Measurements from ENCODE around the gene NEB.

NEB gene

DNA sequence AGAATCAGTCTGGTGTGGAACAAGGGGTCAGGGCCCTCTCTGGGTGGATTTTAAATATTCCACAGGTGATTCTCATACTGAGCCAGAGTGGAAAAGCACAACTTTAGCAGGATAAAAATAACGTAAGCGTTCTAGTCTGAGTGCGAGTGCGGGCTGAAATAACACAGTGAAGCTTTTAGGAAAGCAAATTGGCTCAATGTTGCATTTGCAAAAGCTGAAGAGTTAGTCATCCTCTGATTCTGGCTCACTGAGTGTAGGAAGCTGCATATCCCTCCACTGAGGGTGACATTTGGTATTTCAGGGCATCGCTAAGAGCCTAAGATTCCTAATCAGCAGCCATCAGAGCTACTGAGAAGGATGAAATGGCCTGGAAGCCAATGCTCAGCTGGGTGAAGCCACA lies 189.8 kb downstream of the NEB start:
- DNase-seq = no peak

DNA sequence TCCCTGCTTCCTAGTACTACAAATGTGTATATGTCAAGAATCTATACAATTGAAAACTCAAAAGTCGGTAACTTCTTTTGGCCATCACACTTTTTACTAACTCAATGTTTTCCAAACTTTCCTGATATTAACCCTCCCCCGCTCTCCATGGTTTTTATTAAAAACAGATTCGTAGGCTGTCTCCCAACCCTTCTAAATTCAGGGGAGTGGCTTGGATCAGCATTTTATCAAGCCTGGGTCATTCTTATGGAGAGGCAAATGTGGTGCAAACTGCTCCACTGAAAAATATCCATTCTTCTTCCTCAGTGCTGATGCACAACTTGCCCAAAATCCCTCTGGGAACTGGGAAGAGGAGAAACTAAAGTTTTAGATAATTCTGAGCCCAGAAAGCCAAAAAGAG lies 190.4 kb downstream of the NEB start:
- no peak for DNase-seq

DNA sequence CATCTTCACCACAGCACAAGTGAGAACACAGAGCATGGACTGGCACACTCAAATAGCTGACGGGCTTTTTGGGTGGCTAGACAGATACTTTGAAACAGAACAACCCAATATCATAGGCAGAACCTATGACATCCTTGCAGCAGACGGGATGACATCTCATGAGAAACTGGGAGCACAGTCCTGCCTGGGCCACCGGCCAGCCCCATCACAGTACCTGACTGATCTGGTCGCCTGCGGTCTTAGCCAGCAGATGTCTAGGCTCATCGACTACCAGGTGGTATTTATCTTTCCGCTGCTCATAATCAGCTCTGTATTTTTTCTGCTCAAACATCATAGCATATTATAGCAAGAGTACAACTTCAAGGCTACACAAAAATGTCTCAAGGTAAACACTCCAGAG lies 200.3 kb downstream of the NEB start:
- DNase-seq = no peak

DNA sequence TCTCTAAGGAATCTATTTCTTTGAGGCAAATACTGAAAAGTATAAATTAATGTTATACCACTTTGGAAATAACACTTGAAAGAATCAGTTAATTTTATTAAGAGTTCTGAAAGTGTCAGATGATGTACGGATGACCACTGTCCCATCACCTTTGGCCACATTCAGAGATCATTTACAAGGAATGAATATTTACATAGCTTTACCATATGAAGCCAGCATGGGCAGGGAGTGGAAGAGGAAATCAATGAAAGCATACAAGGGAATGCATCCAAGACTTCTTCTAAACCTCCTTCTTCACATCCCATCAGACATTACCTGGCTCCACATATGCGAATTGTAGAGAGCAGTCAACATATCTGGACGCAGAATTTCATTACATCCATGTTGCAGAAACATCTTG lies 201.1 kb downstream of the NEB start:
- DNase-seq = no peak

DNA sequence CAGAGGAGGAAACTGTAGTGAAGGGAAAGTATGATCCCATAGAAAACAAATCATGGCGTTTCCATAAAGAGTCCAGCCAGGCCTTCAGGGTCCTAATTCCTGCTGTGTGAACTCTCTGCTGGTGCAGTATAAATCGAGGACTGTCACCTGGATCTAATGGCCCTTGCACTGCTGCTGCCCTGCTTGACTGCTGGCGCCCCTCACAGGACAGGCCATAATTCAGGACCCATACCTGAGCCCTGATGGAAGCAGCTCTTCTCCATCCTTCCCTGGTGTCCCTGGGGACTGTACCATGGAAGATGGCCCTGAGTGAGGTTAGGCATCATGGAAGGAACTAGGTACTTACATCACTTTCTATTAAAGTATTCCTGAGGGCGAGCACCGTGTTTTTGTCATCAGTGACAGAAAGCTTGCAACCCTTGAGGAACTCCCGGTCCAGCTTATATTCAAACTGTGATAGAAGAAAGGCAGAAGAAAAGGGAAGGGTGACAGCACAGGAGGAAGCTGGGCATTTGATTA lies 207.6 kb downstream of the NEB start:
- no peak for DNase-seq

DNA sequence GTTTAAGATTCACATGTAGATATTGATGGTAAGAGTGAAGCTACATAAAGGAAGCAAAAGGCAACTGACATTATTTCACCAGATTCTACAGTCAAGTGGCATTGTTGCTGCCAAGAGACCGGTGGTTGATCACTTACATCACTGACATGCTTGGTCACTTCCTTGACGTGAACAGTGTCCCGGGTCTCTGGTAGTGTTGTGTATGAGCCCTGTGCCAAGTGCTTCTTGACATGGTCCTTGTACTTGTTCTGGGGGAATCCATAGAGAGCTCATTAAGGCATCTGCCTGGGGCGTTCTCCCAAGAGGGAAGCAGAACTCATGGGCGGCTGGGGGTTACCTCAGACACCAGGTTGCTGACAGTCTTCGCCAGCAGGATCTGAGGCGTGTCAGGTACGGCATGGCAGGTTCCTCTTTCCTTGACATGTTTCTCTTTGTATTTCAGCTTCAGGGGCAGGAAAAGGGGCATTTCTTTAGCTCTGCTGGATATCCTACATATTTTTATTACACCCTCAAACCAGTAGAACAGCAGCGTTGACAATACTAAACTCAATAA lies 208.4 kb downstream of the NEB start:
- no peak for DNase-seq

DNA sequence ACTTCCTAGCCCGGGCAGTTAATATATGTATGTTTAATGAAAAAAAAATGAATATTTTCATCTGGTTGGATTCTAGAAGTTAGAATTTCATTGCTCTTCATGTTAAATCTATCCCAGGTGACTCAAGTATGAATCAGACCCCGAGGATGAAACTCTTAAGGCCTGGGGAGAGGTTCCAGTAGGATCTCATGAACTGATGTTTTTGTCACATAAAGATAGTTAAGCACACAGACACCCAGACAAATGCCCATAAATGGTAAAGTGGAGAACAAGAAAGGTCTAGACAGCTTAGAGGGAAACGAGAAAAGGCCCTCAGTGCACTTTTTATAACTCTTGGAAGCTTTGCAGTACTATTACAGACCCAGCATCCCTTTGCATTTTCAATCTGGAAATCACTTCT lies 210.4 kb downstream of the NEB start:
- no peak for DNase-seq

DNA sequence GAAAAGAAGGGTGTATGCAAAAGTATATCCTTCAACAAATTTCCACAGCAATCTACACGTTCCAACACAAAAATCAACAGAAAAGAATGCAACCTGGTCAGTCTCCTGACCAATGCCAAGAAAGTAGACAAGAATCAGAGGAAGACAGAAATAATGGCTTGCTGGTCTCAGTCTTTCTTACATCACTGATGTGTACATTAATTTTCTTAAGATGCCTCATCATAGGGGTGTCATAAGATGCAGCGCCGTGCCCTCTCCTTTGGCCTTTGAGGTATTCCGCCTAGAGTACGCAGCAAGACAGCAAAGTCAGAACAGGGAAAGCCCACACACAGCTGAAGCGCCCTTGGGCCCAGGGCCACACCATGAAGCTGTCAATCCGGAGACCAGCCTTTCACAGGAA lies 211.7 kb downstream of the NEB start:
- DNase-seq = no peak

DNA sequence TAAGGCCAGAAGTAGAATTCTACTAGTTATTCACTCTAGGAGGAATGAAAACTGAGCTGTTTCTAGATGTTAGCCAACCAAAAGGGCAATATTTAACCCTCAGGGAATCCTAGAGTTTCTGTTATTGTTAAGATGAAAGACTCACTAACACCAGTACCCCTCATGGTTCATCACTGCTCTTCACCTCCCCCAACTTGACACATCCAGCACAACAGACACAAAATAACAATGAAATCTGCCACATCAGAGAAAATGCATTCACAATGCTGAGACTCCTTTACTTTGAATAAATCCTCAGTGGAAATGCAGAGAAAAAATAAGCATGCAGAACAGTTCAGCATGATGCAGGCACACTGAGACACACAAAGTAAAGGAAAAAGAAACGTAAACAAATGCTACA lies 213.3 kb downstream of the NEB start:
- no peak for DNase-seq

DNA sequence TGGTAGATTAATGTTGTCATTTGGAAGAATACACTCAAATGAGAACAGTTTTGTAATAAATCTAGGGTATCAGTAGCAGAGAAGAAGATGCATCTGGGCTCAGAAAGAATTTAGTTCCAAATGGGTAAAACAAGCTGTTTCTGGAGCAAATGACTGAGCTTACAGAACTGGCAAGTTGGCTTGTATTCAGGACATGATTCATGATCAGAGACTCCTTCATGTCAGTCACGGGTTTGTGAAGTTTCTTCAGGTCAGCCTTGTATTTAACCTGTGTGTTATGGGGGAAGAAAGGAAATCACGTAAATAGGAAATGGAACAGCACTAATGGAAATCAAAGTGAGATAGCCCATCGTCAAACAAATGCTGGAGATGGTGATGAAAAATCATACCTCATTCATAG lies 215.5 kb downstream of the NEB start:
- no peak for DNase-seq

GRCh38 chr2:151508519-151508918 lies 225.8 kb downstream of the NEB start:
- no peak for DNase-seq

DNA sequence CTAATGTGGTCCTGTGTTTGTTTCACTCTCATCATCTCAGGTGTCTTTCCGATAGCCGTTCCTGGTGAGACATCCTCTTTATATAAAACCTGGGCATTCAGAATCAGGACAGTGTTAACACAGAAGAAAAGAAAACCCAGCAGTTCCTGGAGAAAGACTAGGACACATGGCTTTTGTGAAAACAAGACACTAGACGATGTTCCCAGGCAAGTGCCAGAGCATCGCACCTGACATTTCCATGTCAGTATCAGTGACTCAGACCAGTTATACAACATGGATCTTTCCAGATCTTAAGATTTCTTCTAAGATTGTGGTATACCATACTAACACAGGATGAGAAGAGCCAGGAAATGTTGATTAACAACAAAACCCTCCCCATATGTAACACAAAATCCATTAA lies 228.1 kb downstream of the NEB start:
- no peak for DNase-seq

GRCh38 chr2:151498178-151498577 lies 236.1 kb downstream of the NEB start:
- DNase-seq = no peak

- no peak for DNase-seq
Measured at GRCh38 chr2:151491496-151491895, 242.8 kb downstream of the NEB start.

GRCh38 chr2:151490276-151490675 lies 244.0 kb downstream of the NEB start:
- no peak for DNase-seq

GRCh38 chr2:151486053-151486452 lies 248.2 kb downstream of the NEB start:
- no peak for DNase-seq

GRCh38 chr2:151484100-151484499 lies 250.2 kb downstream of the NEB start:
- DNase-seq = no peak

GRCh38 chr2:151483546-151483945 lies 250.7 kb downstream of the NEB start:
- no peak for DNase-seq

DNA sequence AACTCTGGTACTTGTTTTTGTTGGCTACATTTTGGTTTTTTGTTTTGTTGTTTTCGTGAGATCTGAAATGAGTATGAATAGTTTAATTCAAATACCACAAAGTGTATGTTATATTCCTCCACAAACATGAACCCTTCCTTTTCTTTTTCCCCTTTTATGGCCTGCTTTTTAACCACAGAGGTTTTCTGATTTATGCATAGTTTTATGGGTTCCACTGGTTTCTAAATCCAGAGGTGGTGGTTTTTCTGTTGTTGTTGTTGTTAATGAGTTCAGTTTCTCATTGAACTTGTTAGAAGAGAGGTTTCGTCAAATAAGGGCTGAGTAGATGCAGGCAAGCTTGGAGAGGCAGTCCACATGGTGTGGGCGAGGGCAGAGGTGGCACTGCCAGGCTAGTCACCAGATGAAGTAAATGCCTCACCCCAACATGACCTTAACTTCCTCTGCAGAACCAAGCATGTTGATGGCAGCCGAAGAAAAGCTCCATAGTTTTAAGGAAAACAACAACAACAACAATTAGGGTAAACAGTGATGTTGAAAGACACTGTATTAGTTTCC lies 252.0 kb downstream of the NEB start:
- DNase-seq = no peak

GRCh38 chr2:151481744-151482143 lies 252.5 kb downstream of the NEB start:
- DNase-seq = no peak

DNA sequence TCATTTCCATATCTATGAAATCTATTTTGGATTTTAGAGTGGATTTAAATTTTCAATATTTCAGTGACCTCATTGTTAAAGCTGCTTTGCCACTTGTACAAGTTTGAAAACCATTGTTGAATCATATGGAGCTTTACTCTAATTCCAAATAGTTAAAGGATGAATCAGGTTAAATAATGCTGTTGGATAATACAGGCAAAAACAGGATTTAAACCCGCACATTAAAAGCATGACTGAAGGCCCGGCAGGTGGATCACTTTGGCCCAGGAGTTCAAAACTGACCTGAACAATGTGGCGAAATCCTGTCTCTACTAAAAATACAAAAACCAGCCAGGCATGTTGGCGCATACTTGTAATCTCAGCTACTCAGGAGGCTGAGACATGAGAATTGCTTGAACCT lies 256.3 kb downstream of the NEB start:
- no peak for DNase-seq

DNA sequence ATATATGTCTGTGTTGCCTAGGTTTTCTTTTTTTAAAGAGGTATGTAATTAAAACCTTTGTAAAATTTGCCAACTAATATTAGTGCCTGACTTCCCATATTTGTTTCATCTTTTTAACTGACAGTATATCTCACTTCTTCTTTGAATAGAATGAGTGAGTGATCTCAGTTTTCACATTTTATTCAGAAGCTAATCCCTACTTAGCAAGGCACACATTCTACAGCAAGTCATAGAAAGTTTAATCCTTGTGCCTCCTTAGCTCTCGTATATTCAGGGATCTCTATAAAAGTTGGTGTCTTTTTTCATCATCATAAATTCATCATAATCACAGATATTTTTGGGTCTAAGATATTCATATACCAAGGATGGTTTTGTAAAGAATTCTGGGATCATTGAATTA lies 258.0 kb downstream of the NEB start:
- DNase-seq = no peak

DNA sequence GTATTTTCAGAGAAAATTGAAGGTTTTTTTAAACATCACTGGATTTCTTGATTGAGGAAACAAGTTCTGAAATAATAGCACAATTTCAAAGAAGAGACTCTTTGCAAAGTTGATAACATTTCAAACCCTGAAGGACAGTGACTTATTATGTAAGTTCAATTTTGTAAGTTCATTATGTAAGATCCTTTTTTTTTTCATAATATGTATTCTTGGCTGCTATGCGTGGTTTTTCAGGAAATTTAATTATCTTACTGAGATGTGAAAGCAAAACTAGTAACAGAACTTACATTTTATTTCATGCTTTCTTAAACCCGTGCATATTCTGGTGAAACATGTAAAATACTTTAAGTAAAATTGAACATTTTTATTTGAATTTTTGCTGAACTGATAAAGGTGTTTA lies 259.2 kb downstream of the NEB start:
- DNase-seq = no peak

DNA sequence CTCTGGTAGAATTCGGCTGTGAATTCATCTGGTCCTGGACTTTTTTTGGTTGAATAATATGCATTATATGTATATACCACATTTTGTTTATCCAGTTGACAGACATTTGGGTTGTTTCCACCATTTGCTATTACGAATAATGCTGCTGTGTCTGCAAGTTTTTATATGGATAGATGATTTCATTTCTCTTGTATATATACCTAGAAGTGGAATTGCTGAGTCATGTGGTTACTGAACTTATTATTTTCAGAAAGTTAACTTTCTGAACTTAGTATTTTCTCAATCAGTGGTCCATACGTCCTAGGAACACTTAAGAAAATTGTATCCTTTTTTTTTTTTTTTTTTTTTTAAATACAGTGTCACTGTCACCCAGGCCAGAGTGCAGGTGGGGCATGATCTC lies 261.3 kb downstream of the NEB start:
- no peak for DNase-seq

DNA sequence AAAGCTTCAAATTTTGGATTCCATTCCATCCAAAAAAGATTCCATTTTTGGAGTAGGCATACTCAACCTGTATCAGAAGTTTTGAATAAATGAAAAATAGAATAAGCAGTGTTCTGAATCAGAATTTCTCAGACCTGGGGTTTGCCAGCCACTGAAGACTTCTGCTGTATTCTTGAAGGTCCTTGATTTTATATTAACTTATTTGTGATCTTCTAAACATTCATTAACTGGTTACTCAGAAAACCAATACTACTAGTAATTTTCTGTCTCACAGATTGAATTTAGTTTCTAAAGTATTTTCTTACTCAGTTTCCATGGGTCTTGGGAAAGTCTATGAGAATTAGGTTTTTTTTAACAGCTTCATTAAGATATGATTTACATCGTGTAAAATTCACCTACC lies 263.7 kb downstream of the NEB start:
- no peak for DNase-seq

- DNase-seq = no peak
Measured at GRCh38 chr2:151465771-151466170, 268.5 kb downstream of the NEB start.

All from NCI-H226 (cell line).